ENCODE results near the gene UNK.

Gene UNK

GRCh38 chr17:75778861-75779249 lies 5.8 kb upstream of the UNK start:
- TF ChIP-seq FOXP2 (optimal IDR thresholded peaks at IDR 0.05; ENCODE audit: borderline replicate concordance, extremely low read depth, extremely low read length, insufficient read depth) (no peak), TAF1 (IDR thresholded peaks at IDR 0.05; ENCODE audit: borderline replicate concordance, insufficient read depth, low read length) (no peak), POLR2AphosphoS5 (IDR thresholded peaks at IDR 0.05; ENCODE audit: low read depth, low read length) (no peak), SIN3A (IDR thresholded peaks at IDR 0.05; ENCODE audit: borderline replicate concordance, insufficient read depth, low read length) (no peak)
- TF ChIP-seq, protein P1, sequence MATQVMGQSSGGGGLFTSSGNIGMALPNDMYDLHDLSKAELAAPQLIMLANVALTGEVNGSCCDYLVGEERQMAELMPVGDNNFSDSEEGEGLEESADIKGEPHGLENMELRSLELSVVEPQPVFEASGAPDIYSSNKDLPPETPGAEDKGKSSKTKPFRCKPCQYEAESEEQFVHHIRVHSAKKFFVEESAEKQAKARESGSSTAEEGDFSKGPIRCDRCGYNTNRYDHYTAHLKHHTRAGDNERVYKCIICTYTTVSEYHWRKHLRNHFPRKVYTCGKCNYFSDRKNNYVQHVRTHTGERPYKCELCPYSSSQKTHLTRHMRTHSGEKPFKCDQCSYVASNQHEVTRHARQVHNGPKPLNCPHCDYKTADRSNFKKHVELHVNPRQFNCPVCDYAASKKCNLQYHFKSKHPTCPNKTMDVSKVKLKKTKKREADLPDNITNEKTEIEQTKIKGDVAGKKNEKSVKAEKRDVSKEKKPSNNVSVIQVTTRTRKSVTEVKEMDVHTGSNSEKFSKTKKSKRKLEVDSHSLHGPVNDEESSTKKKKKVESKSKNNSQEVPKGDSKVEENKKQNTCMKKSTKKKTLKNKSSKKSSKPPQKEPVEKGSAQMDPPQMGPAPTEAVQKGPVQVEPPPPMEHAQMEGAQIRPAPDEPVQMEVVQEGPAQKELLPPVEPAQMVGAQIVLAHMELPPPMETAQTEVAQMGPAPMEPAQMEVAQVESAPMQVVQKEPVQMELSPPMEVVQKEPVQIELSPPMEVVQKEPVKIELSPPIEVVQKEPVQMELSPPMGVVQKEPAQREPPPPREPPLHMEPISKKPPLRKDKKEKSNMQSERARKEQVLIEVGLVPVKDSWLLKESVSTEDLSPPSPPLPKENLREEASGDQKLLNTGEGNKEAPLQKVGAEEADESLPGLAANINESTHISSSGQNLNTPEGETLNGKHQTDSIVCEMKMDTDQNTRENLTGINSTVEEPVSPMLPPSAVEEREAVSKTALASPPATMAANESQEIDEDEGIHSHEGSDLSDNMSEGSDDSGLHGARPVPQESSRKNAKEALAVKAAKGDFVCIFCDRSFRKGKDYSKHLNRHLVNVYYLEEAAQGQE (IDR thresholded peaks at IDR 0.05; ENCODE audit: insufficient read depth in 1 of 2, low read depth in 2 of 2, low read length in 2 of 2), result no peak

- TF ChIP-seq FOXP2 (optimal IDR thresholded peaks at IDR 0.05; ENCODE audit: borderline replicate concordance, extremely low read depth, extremely low read length, insufficient read depth), result peak; percentile 79
- TF ChIP-seq TAF1 (IDR thresholded peaks at IDR 0.05; ENCODE audit: borderline replicate concordance, insufficient read depth, low read length), result peak; percentile 99
- TF ChIP-seq POLR2AphosphoS5 (IDR thresholded peaks at IDR 0.05; ENCODE audit: low read depth, low read length), result peak; percentile 100
- TF ChIP-seq, protein P1 (IDR thresholded peaks at IDR 0.05; ENCODE audit: insufficient read depth in 1 of 2, low read depth in 2 of 2, low read length in 2 of 2), result peak; percentile 55 to 68
- peak; percentile 76; the same call in 1 of the 2 replicates for TF ChIP-seq SIN3A (IDR thresholded peaks at IDR 0.05; ENCODE audit: borderline replicate concordance, insufficient read depth, low read length)
Measured at GRCh38 chr17:75779250-75779986, 5.2 kb upstream of the UNK start.

DNA sequence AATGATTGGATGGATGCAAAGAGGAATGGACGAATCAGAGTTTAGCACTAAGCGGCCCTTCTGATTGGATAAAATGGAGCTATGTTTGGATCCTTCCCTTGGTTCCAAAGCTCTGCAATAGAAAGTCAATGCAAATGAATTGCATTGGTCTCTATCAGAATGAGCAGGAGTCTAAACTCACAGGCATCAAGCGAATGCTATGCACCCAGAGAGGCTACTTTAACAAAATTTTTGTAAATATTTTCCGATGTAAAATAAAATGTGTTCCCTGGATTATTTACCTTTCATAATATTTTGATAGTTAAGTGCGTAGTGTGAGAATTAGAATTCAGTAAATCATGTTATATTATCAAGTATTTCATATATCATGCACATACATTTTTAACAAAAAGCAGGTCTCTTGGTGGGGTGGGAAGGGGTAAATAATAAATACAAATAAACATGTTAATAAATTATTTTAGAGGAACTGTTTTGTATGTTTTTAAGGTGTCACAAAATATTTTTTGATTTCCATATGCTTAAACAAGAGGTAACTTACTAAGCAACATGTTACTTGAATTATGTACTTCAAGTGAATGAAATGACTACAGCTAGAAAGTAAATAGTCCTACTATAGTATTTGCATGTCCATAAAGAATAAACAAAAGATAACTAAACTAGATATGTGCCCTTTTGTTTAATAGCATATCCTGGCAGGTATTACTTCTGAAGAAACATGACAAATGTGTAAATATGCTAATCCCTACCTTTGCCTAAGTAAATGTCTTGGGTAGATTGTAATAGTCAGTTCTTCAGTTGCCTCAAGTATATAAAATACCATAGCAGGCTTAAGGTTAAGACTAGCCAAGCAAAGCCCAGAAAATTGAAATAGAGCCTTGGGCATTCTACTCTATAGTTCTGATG lies 4.4 kb upstream of the UNK start:
- no peak for TF ChIP-seq FOXP2 (optimal IDR thresholded peaks at IDR 0.05; ENCODE audit: borderline replicate concordance, extremely low read depth, extremely low read length, insufficient read depth)
- no peak for TF ChIP-seq POLR2AphosphoS5 (IDR thresholded peaks at IDR 0.05; ENCODE audit: low read depth, low read length)
- no peak for TF ChIP-seq TAF1 (IDR thresholded peaks at IDR 0.05; ENCODE audit: borderline replicate concordance, insufficient read depth, low read length)
- no peak for TF ChIP-seq SIN3A (IDR thresholded peaks at IDR 0.05; ENCODE audit: borderline replicate concordance, insufficient read depth, low read length)
- TF ChIP-seq, protein P1 (IDR thresholded peaks at IDR 0.05; ENCODE audit: insufficient read depth in 1 of 2, low read depth in 2 of 2, low read length in 2 of 2), result no peak

DNA sequence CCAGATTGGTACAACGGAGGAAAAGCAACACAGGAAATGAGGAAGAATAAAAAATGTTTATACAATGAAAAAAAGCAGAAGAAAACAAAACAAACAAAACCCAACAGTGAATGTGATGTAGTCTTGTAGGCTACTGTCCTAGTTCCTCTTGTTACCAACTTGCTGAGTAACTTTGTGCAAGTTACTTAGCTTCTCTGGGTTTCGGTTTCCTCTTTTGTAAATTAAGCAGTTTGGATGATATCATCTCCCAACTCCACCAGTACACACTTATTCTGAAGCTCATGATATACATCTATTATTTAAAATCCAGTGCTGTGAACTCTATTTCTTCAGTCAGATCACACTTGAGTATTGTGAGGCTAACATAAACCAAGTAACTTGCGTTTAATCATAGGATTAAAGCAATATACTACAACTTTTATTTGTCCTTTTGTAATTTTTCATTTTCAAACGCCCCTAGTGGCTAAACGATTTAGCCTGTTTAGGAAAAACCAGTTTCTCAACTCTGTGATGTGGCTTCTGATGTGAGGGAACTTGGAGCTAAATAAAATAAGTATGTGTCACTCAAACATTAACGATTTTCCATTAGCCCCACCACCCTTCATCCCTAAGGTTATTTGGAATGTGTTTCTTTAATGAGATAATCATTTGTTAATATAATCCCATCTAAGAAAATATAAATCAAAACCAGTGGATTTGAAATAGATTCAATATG lies 1.4 kb upstream of the UNK start:
- TF ChIP-seq POLR2AphosphoS5 (IDR thresholded peaks at IDR 0.05; ENCODE audit: low read depth, low read length) (no peak), TAF1 (IDR thresholded peaks at IDR 0.05; ENCODE audit: borderline replicate concordance, insufficient read depth, low read length) (no peak), FOXP2 (optimal IDR thresholded peaks at IDR 0.05; ENCODE audit: borderline replicate concordance, extremely low read depth, extremely low read length, insufficient read depth) (no peak), SIN3A (IDR thresholded peaks at IDR 0.05; ENCODE audit: borderline replicate concordance, insufficient read depth, low read length) (no peak)
- TF ChIP-seq, protein P1 (IDR thresholded peaks at IDR 0.05; ENCODE audit: insufficient read depth in 1 of 2, low read depth in 2 of 2, low read length in 2 of 2), result no peak
